Measurements from ENCODE around the gene CEP112. TPM values are rescaled to one million over a fixed set of nuclear protein-coding genes. Genes with fewer than 3 reads are reported as not detected.
"Not testable (repeated sequence)": the region's sequence is repeated elsewhere in the genome, so short reads cannot be mapped to it uniquely, and the experiment has no call there.

CEP112 gene
- total RNA-seq, 8 experiments from 2014 or later = 4.1 to 15.7 (median 7.9) TPM

DNA sequence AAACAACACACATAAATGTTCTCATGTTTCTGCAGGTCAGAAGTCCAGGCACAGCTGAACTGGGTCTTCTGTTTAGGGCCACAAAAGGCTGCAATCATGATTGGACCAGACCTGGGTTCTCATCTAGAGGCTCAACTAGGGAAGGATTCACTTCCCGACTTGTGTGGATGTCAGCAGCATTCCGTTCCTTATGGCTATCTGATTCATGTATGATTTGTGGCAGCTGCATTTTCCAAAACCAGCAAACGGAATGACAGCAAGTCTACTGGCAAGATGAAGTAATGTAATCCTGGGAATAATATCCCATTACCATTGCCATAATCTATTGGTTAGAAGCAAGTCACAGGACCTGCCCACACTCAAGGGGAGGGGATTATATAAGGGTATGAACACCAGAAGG, 22.1 kb downstream of the CEP112 start:
- Histone ChIP-seq H3K27ac (no peak overlapping the region), H3K4me3 (no peak overlapping the region), H3K4me1 (replicated peaks in 1 of 2) (no peaks in the 10 kb centered on the region)
- no peak for ATAC-seq (replicated peaks in 6 of 8)
- 17 to 100% (median 92%) methylated on average over 1 to 3 of the region's 3 CpGs; no CpG with 5 or more reads in 2 of the 10 experiments for WGBS, 10 experiments
- in situ Hi-C loops (cut with MboI; ENCODE audit: low pct_unique_long_range_greater_than_20kb in 2 of 9, low sequenced_read_pairs in 9 of 9, unreplicated experiment in 9 of 9) = loop anchor here (25.0 kb wide), 3 partner anchors 608 to 933 kb away; partner anchors contain the start of gene AXIN2 (in 1 of the 9)

DNA sequence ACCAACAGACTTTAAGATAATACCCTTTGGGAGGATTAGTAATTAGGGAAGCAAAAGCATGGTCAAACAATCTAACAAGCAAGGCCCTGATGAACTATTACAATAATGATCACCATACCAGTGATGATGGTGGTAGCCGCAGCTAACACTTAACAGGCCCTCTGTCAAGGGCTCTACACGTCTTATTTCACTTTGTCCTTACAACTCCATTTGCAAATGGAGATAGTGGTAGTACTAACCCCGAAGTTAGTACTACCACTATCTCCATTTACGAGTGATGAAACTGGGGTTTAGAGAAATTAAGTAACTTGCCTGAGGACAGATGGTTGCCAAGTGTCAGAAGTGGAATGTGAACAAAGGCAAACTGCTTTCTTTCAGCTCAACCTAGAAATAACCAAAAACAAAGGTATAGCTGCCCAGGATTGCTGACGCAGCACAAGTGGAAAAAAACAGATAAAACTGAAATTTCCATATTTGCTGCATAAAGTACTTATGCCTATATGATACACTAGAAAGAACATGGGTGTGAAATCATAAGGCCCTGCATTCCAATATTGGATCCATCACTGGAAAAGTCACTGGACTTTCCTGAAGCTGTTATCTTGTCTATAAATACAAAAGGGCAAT, 24.6 kb downstream of the CEP112 start:
- 18 to 100% (median 78%) methylated on average over 1 to 4 of the region's 5 CpGs; no CpG with 5 or more reads in 1 of the 10 experiments for WGBS, 10 experiments
- H3K4me1 ChIP-seq (replicated peaks in 1 of 2) = no peaks in the 10 kb centered on the region
- ATAC-seq (replicated peaks in 6 of 8) = peak in 1 of 8 experiments; percentile 29
- in situ Hi-C loops (cut with MboI; ENCODE audit: low pct_unique_long_range_greater_than_20kb in 2 of 9, low sequenced_read_pairs in 9 of 9, unreplicated experiment in 9 of 9) = loop anchor here (25.0 kb wide), 3 partner anchors 605 to 930 kb away; partner anchors contain the start of gene AXIN2 (in 1 of the 9)
- no peak overlapping the region for H3K4me3 ChIP-seq
- no peak overlapping the region for H3K27ac ChIP-seq

DNA sequence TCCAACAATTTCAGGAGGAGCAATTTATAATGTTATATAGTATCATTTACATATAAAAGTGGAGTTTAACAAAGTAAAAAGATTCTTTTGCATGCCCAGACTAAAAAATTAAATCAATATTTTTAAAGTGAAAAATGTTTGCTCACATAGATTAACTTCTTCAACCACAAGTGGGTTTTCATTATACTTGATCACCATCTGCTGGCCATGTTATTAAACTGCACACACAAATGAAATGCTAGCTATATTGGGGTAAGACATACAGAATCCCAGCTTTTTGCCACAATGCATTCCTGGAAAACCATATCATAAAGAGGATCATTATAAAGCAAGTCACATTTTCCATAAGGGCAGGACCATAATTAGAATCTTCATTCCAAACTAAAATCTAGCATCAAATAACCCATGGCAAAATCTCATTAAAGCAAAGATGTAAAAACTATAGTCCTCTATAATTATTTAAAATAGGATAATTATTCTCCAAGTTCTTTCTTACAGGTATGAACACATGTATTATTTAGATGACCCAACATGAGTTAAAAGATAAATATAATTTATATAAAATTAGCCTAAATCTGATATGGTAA, 26.3 kb downstream of the CEP112 start:
- no peak overlapping the region for H3K27ac ChIP-seq
- H3K4me1 ChIP-seq (replicated peaks in 1 of 2) = no peaks in the 10 kb centered on the region
- no peak overlapping the region for H3K4me3 ChIP-seq
- in situ Hi-C loops (cut with MboI; ENCODE audit: low pct_unique_long_range_greater_than_20kb in 2 of 9, low sequenced_read_pairs in 9 of 9, unreplicated experiment in 9 of 9) = loop anchor here (25.0 kb wide), 3 partner anchors 603 to 928 kb away; partner anchors contain the start of gene AXIN2 (in 1 of the 9)
- peak in 3 of 8 experiments; percentile 32 to 44 (median 38) for ATAC-seq (replicated peaks in 6 of 8)

- in situ Hi-C loops (cut with MboI; ENCODE audit: low pct_unique_long_range_greater_than_20kb in 2 of 9, low sequenced_read_pairs in 9 of 9, unreplicated experiment in 9 of 9) = loop anchor here (25.0 kb wide), 3 partner anchors 593 to 918 kb away; partner anchors contain the start of gene AXIN2 (in 1 of the 9)
- WGBS, 10 experiments = 33 to 100% (median 83%) methylated on average over 1 to 2 of the region's 4 CpGs; no CpG with 5 or more reads in 5 of the 10 experiments
- ATAC-seq (replicated peaks in 6 of 8); H3K4me3 ChIP-seq; H3K27ac ChIP-seq; H3K4me1 ChIP-seq (replicated peaks in 1 of 2): not testable (repeated sequence)
Observed at GRCh38 chr17:66155055-66155454, 36.9 kb downstream of the CEP112 start.

DNA sequence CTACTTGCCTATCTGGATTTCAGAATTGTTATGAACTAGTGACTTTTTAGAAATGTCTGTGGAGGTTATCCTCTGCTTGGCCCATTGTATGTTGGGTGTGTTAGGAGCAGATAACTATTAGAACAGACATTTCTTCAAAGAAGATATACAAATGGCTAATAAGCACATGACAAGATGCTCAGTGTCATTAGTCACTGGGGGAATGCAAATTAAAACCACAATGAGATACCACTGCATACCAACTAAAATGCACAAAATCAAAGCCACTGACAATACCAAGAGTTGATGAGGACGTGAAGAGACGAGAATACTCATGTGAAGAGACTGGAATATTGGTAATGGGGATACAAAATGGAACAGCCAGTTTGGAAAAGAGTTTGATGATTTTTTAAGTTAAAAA, 39.2 kb downstream of the CEP112 start:
- 17 to 100% (median 92%) methylated on average over 1 to 2 of the region's 2 CpGs; no CpG with 5 or more reads in 3 of the 10 experiments for WGBS, 10 experiments
- in situ Hi-C loops (cut with MboI; ENCODE audit: low pct_unique_long_range_greater_than_20kb in 2 of 9, low sequenced_read_pairs in 9 of 9, unreplicated experiment in 9 of 9) = loop anchor here (25.0 kb wide), 3 partner anchors 590 to 915 kb away; partner anchors contain the start of gene AXIN2 (in 1 of the 9)
- peak in 2 of 8 experiments; percentile 55 to 67 for ATAC-seq (replicated peaks in 6 of 8)
- no peak overlapping the region for H3K27ac ChIP-seq
- H3K4me1 ChIP-seq (replicated peaks in 1 of 2) = no peaks in the 10 kb centered on the region
- no peak overlapping the region for H3K4me3 ChIP-seq

DNA sequence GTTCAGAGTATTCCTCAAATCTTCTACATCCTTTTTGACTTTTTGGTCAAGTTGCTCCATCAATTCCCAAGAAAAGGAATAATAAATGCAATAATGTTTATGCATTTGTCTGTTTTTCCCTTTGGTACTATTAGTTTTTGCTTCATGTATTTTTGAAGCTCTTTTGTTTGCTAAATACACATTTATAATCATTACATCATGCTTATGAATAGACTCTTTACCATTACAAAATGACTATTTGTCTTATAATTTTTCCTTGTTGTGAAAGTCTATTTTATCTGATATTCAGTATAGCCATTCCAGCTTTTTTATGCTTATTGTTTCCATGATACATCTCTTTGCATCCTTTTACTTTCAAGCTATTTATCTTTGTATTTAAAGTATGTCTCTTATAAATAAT, 41.2 kb downstream of the CEP112 start:
- no peak overlapping the region for H3K27ac ChIP-seq
- in situ Hi-C loops (cut with MboI; ENCODE audit: low pct_unique_long_range_greater_than_20kb in 2 of 9, low sequenced_read_pairs in 9 of 9, unreplicated experiment in 9 of 9) = loop anchor here (25.0 kb wide), 3 partner anchors 588 to 913 kb away; partner anchors contain the start of gene AXIN2 (in 1 of the 9)
- H3K4me1 ChIP-seq (replicated peaks in 1 of 2) = no peaks in the 10 kb centered on the region
- no peak overlapping the region for H3K4me3 ChIP-seq
- no peak for ATAC-seq (replicated peaks in 6 of 8)

- no peak for ATAC-seq (replicated peaks in 6 of 8)
- Histone ChIP-seq H3K4me1 (replicated peaks in 1 of 2) (no peaks in the 10 kb centered on the region), H3K4me3 (no peak overlapping the region), H3K27ac (no peak overlapping the region)
- in situ Hi-C loops (cut with MboI; ENCODE audit: low pct_unique_long_range_greater_than_20kb in 2 of 9, low sequenced_read_pairs in 9 of 9, unreplicated experiment in 9 of 9) = no loop called here
Observed at GRCh38 chr17:66149562-66149961, 42.4 kb downstream of the CEP112 start.

DNA sequence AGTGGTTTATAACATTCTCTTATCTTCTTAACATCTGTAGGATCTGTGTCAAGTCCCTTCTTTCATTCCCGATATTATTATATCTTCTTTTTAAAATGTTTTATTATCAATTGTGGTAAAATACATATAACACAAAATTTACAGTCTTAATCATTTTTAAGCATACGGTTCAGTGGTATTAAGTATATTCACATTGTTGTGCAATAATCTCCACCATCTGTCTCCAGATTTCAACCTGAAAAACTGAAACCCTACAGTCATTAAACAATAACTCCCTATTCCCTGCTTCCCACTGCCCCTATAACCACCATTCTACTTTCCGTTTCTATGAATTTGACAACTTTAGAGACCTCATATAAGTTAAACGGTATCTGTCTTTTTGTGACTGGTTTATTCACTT, 45.5 kb downstream of the CEP112 start:
- Histone ChIP-seq H3K4me3 (no peak overlapping the region), H3K4me1 (replicated peaks in 1 of 2) (no peaks in the 10 kb centered on the region), H3K27ac (no peak overlapping the region)
- WGBS, 10 experiments = 72 to 100% (median 94%) methylated on average over 3 to 4 of the region's 4 CpGs
- ATAC-seq (replicated peaks in 6 of 8) = no peak
- in situ Hi-C loops (cut with MboI; ENCODE audit: low pct_unique_long_range_greater_than_20kb in 2 of 9, low sequenced_read_pairs in 9 of 9, unreplicated experiment in 9 of 9) = no loop called here

DNA sequence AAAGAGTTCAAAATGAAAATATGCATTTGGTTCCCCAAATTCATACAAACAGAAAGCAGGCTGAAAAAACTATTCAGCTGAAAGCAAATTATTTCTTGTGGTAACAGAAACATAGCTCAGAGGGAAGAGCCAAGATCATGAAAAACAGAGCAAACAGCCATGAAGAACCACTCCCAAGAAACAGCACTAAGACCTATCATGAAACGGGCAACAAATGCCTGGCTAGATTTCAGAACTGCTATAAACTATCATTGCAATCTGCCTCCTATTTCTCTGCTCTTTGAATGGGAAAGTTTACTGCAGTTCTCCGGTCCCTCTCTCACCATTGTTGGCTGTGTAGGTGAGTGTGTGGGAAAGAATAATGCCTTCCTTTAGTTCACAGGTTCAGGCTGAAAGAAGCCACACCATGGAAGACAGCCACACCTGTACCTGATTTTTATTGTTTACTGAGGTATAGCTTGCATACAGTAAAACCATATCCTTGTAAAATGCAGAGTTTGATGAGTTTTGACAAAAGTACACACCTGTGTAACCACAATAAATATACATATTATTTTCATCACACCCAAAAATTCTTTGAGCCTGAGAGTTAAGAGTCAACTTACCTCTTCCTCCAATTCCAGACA, 48.2 kb downstream of the CEP112 start:
- 29 to 100% (median 70%) methylated on average over 1 to 2 of the region's 2 CpGs for WGBS, 10 experiments
- H3K4me1 ChIP-seq (replicated peaks in 1 of 2) = no peaks in the 10 kb centered on the region
- peak in 1 of 8 experiments; percentile 28 for ATAC-seq (replicated peaks in 6 of 8)
- in situ Hi-C loops (cut with MboI; ENCODE audit: low pct_unique_long_range_greater_than_20kb in 2 of 9, low sequenced_read_pairs in 9 of 9, unreplicated experiment in 9 of 9) = no loop called here
- no peak overlapping the region for H3K27ac ChIP-seq
- H3K4me3 ChIP-seq = no peak overlapping the region

- no peaks in the 10 kb centered on the region for H3K4me1 ChIP-seq (replicated peaks in 1 of 2)
- H3K4me3 ChIP-seq = no peak overlapping the region
- no peak for ATAC-seq (replicated peaks in 6 of 8)
- in situ Hi-C loops (cut with MboI; ENCODE audit: low pct_unique_long_range_greater_than_20kb in 2 of 9, low sequenced_read_pairs in 9 of 9, unreplicated experiment in 9 of 9) = no loop called here
- 85 to 98% (median 92%) methylated on average over 5 to 7 of the region's 7 CpGs for WGBS, 10 experiments
- no peak overlapping the region for H3K27ac ChIP-seq
Observed at GRCh38 chr17:66142428-66142827, 49.5 kb downstream of the CEP112 start.

DNA sequence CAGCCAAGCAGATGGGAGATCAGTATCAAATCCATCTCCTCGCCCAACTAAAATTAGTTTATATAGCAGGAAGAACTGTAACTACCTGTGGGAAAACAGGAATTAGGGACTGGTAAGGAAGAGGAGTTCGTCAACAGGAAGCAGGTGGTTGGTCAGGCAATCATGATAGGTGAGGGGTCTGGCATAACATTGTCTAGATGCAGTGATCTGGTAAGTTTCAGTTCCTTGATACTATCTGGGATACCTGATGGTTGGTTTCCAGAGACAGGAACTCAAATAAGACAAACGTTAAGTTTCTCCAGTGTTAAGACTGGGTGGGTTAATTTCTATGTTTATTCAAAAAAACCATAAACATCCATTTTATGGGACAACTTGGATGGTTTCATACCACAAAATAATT, 53.8 kb downstream of the CEP112 start:
- no peak for ATAC-seq (replicated peaks in 6 of 8)
- 71 to 100% (median 95%) methylated on average over 1 to 3 of the region's 3 CpGs; no CpG with 5 or more reads in 1 of the 10 experiments for WGBS, 10 experiments
- in situ Hi-C loops (cut with MboI; ENCODE audit: low pct_unique_long_range_greater_than_20kb in 2 of 9, low sequenced_read_pairs in 9 of 9, unreplicated experiment in 9 of 9) = no loop called here
- Histone ChIP-seq H3K4me1 (replicated peaks in 1 of 2) (no peaks in the 10 kb centered on the region), H3K27ac (no peak overlapping the region), H3K4me3 (no peak overlapping the region)

GRCh38 chr17:66135896-66136295, 56.0 kb downstream of the CEP112 start:
- no peak for ATAC-seq (replicated peaks in 6 of 8)
- WGBS, 10 experiments = 55 to 100% (median 93%) methylated on average over 1 to 3 of the region's 3 CpGs; no CpG with 5 or more reads in 1 of the 10 experiments
- H3K4me1 ChIP-seq (replicated peaks in 1 of 2) = no peaks in the 10 kb centered on the region
- H3K27ac ChIP-seq = no peak overlapping the region
- no peak overlapping the region for H3K4me3 ChIP-seq
- in situ Hi-C loops (cut with MboI; ENCODE audit: low pct_unique_long_range_greater_than_20kb in 2 of 9, low sequenced_read_pairs in 9 of 9, unreplicated experiment in 9 of 9) = no loop called here

- in situ Hi-C loops (cut with MboI; ENCODE audit: low pct_unique_long_range_greater_than_20kb in 2 of 9, low sequenced_read_pairs in 9 of 9, unreplicated experiment in 9 of 9) = no loop called here
- Histone ChIP-seq H3K4me3 (no peak overlapping the region), H3K4me1 (replicated peaks in 1 of 2) (no peaks in the 10 kb centered on the region), H3K27ac (no peak overlapping the region)
- 40 to 100% (median 83%) methylated on average over 1 to 2 of the region's 2 CpGs; no CpG with 5 or more reads in 4 of the 10 experiments for WGBS, 10 experiments
- no peak for ATAC-seq (replicated peaks in 6 of 8)
Observed at GRCh38 chr17:66135219-66135618, 56.7 kb downstream of the CEP112 start.

Data from motor neuron (in vitro differentiated cells).